NCI-H524 treated with DMSO at 0.1 percent for 48 hours (cell line): ENCODE measurements around the gene ZNF766.
"Not testable (repeated sequence)": the region's sequence is repeated elsewhere in the genome, so short reads cannot be mapped to it uniquely, and the experiment has no call there.

Experiments used
- DNase-seq: peaks from one replicate; lab custom pipeline; 2025; lab: John Stamatoyannopoulos, UW

ZNF766 gene

DNA sequence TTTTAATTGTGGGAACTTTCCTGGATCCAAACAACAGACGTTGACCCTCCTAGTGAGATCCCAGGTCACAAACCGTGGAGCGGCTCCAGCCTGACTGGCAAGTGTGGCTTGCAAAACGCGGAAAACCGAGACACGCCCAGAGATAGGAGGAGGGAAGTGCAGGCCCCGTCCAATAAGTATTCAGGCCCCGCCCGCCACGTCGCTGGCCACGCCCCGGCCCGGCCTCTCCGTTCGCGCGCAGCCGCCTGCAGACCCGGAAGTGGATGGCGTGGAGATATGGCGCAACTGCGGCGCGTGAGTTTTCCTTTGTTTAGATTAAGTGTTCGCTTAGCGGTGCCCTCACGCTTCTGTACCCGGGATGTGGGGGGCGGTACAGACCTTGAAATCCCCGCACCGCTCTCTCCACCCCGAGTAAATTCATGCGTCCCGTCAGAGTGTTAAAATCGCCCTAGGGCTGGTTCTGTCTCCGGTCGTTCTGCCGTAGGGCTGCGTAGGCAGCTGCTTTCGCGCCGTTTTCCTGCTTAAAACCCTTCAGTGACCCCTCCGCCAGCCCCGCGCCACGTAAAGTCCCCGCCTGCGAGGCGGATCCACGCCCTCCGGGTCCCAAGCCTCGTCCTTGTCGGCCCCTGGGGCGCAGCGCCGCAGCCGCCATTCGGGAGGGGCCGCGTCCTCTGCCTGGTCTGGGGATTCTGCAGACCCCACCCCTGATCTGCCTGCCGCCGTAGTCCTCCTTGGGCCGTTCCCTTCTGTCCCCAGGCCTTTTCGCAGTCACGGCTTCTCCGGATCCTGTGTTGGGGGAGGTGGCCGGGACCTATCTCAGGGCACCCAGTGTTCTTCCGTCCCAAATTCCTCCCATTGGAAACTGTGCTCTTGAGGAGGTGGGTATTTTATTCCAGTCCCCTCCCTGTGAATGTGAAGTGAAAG is at the start of gene ZNF766:
TSS of gene ZNF766 (plus strand) at position 250 of the 924 bp plus-strand sequence. CDS start at position 277, 27 bp downstream.
- DNase-seq, result peak; percentile 77

DNA sequence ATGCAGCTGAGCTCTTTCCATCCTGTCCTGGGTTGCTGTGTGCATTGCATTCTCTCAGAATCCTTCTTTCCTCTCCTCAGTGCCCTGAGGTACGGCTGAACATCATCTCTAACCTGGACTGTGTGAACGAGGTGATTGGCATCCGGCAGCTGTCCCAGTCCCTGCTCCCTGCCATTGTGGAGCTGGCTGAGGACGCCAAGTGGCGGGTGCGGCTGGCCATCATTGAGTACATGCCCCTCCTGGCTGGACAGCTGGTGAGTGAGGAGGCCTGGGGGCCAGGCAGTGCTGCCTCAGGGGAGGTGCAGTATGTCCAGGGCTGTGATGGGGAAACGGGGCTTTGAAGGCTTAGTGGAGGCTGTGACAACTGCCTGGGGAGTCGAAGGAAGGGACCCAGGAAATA is 49.8 kb upstream of the ZNF766 start:
- no peak for DNase-seq

DNA sequence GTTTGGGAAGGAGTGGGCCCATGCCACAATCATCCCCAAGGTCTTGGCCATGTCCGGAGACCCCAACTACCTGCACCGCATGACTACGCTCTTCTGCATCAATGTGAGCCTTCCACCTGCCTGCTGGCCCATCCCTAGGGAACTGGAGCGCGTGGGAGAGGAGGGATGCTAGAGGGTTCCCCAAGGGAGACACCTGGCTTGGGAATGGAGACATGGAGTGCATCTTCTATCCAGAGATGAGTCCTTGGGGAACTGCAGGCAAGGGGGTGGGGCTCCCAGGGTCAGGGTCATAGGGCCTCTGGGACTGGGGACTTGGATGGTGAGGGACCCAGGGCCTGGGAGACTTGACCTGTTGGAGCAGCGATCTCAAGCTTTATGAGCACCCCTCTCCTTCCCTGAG is 48.4 kb upstream of the ZNF766 start:
- no peak for DNase-seq

DNA sequence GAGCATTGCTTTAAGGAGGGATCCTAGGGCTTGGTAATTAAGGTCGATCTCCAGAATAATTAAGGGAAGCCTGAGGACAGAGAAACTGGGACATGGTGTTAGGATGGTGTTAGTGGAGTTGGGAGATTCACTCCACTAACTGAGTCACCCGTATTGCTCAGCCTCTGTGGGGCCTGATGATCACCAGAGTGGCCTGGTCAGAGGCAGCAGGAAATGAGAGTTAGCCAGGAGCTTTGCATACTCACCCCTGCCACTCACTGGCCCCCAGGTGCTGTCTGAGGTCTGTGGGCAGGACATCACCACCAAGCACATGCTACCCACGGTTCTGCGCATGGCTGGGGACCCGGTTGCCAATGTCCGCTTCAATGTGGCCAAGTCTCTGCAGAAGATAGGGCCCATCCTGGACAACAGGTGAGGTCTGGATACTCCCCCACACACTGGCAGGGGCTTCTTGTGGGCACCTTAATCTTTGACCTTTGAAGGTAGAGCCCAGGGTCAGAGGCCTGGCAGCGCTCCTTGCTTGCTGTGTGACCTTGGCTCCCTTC is 47.5 kb upstream of the ZNF766 start:
- no peak for DNase-seq

DNA sequence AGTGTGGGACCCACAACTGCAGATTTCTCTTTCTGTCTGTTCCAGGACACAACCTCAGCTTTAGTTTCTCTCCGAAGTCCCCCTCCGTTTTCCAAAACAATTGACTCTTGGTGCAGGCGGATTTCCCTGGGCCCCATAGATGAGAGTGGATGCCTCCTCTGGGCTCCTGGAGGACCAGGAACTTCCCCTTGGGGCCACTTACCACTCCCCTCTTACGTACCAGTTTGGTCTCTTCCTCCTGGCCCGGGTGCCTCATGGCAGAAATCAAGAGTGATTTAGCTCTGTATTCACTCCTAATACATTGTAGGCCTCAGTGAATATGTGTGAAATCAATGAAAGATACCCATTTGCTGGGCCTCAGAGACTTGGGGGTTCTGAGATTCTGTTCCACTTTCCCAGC is 45.2 kb upstream of the ZNF766 start:
- no peak for DNase-seq

DNA sequence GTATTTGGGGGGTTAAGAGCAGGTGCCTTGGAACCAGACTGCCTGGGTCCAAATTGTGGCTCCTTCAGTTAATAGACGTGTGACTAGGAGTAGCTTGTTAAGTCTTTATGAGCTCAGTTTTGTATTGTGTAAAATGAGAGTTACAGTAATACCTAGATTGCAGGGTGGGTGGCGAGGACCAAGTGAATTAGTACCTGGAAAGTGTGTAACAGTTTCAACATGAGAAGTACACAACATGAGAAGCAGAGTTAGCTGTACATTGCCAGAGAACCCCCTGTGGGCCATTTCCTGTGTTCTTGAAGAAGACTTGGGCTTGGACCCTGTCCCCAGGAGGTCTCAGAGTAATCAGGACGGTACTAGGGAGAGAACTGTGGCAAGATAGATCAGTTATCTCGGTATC is 42.7 kb upstream of the ZNF766 start:
- DNase-seq, result no peak

DNA sequence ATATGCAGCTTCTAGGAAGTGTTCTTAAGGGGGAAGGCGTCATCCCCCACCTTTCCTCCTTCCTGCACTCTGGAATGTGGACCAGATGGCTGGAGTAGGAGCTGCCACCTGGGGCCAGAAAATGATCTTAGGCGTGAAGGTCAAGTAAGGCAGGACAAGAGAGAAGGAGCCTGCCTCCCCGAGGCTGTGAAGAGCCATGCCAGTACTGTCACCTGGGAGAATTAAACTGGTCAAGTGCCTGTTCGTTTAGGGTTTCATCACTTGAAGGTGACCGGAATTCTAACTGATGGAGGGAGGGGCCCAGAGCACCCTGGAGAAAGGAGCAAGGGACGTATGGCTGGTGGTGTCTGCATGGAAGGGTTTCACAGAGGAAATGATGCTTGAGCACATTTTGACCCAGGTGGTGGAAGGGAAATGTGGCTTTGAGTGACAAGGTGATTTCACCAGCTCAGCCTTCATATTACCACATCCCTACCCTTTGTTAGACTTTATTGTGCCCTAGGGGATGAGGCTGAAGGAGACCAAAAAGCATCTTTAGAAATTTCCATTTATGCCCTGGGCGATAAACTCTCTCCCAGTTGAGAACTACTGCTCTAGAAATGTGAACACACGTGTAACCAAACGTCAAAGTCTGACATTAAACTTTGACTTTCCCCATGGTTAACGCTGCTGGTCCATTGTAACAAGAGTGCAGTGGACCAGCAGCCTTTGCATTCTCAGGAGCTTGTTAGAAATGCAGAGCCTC is 42.0 kb upstream of the ZNF766 start:
- DNase-seq, result no peak

DNA sequence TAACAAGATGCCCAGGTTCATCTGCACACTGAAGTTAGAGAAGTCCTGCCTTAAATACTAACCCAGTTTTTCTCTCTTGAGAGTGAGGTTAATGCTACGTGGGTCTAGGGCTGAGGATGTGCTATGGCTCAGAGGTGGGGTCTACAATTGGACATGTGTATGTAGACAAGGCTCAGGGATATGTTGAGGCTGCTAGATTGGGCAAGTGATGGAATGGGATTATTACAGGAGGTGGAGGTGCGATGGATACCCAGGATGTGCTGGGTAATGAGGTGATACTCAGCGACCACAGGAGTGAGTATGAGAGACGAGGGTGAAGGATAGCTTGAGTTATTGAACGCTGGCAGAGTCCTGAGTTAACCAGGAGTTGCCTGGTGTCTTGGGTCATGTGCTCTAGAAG is 41.4 kb upstream of the ZNF766 start:
- DNase-seq, result no peak

DNA sequence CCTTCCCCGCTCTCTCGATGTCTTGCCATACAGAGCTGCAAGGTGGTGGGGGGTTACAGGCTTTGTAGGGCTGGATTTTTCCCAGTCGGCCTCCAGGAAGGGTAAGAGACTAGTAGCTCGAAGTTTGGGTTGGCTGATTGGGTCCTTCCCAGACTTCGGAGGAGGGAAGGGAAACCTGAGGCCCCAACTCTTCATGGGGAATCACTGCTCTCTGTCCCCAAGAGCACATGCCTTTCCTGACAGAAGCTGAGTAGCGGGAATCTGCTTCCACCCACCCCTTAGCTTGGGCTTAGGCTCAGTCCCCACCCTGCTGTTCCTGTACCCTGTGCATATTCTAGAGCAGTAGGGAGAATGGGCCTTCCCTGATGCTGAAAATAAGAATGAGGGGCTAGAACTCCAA is 39.9 kb upstream of the ZNF766 start:
- DNase-seq, result no peak

DNA sequence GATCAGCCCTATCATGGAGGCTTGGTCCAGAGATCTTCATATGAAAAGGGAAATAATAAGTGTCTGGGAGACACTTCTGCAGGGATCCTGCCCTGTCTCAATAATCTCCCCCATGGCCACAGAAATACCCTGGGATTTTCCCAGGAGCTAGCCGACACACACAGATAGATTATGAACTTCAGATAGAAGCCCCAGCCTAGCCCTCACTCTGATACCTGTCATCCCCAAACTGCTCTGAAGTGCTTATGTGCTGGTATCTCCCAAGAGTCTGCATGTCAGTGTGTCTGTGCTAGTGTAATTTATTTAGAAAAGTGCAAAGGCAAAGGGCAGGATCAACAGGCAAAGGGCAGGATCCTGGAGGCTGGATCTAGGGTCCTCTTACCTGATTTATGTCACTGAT is 38.7 kb upstream of the ZNF766 start:
- no peak for DNase-seq

DNA sequence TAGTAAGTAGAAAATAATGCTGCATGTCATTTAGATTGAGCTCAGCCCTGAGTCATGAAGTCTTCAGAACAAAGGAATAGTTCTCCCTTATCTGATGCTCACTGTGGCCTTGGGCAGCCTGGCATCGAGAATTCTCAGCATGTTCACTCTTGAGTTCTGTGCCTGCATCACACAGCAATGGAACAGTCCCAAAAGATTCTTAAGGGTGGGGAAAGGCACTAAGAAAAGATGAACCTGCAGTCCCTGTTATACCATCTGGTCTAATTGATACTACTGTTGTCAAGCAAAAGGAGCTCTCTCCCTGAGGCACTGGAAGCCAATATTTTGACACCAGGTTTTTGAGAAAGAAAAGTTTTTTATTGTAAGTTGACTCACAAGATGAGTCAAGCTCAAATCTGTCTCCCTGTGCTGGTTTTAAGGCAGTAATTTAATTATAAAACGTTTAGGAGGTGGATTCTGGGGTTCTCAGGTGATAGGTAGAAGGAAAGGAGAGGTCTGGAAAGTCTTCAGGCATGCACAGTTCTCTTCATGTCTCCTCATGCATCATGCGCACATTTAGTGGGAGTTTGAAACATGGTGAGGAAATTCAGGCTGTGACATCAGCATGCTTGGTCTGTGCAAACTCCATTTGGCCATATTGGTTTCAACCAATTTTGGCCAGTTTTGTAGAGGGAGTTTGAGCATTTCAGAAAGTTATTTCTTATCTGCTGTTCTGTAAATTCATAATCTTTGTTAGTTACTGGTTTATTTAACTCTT is 38.1 kb upstream of the ZNF766 start:
- DNase-seq, result no peak

DNA sequence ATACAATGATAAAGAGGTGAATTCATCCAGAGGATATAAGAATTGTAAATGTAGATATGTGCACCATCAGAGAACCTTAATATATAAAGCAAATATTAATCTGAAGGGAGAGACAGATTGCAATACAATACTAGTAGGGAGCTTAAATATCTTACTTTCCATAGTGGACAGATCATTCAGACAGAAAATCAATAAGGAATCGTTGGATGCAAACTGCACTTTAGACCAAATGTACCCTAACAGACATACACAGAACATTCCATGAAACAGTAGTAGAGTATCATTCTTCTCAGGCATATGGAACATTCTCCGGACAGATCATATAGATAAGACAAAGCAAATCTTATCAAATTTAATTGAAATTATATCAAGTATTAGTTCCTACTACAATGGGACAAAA is 35.0 kb upstream of the ZNF766 start:
- DNase-seq, result no peak

DNA sequence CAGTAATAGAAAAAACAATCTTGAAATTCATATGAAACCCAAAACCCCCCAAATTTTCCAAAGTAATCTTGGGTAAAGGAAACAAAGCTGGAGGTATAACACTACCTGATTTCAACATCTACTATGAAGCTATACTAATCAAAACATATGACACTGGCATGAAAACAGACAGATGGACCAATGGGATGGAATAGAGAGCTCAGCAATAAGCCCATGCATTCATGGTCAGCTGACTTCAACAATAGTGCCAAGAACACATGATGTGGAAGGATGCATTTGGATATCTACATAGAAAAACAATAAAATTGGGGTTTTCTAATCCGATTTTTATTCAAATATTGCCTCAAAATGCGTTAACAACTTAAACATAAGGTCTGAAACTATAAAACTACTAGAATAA is 32.2 kb upstream of the ZNF766 start:
- no peak for DNase-seq

DNA sequence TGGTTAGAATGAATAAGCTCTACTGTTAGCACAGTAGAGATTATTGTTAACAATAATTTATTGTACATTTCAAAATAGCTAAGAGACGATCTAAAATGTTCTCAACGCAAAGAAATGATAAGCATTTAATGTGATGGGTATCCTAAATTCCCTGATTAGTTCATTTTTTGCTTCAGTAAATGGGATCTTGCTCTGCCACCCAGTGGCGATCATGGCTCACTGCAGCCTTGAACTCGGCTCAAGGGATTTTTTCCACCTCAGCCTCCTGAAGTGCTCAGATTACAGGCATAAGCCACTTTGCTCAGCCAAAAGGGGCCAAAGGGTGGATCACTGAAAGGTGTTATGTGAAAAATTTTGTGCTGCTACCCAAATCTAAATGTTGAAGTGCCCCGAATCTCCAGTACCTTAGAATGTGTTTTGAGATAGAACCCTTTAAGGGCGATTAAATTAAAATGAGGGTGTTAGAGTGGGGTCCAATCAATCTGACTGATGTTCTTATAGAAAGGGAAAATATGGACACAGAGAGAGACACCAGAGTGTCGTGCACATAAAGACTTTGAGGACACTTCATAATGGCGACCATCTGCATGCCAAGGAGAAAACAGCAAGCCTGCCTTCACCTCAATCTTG is 31.5 kb upstream of the ZNF766 start:
- no peak for DNase-seq

DNA sequence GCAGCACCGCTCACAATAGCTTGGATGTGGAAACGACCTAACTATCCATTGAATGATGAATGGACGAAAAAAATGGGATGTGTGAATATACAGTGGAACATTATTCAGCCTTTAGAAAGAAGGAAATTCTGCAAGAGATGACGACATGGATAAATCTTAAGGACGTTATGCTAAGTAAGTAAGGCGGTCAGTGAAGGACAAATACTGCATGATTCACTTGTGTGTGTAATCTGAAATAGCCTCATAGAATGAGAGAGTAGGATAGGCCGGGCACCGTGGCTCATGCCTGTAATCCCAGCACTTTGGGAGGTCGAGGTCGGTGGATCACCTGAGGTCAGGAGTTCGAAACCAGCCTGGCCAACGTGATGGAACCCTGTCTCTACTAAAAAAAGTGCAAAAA is 25.4 kb upstream of the ZNF766 start:
- no peak for DNase-seq

DNA sequence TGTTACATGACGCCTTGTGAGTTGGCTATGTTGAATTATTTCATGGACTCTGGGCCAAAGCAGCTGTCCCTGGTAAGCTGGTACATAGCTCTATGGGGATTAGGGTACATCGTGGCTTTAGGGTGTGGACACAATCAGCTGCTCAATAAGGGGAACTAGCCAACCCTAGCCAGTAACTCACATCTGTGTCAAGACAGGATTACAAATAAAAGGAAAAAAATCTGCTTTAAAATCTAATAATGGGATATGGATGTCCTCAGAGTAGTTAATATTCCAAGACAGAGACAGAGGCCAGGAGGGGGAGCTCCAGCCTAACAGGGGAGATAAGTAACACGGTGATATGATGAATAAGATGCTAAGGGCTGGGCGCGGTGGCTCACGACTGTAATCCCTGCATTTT is 21.1 kb upstream of the ZNF766 start:
- peak; percentile 6 for DNase-seq

DNA sequence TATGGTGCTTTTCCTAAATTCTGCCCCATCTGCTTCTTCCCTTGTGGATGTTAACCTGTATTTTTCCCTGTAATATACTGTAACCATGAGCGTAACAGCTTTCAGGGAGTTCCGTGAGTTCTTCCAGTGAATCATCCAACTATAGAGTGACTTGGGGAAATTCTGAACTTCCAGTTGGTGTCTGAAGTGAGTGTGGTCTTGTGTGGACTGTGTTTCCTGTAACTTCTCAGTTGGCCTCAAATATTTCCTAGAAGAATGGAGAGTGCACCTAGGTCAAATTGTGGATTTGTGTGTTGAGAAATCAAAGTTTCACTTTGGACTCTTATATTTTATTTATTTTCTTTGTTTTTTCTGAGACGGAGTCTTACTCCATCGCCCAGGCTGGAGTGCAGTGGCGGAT is 11.0 kb upstream of the ZNF766 start:
- no peak for DNase-seq

DNA sequence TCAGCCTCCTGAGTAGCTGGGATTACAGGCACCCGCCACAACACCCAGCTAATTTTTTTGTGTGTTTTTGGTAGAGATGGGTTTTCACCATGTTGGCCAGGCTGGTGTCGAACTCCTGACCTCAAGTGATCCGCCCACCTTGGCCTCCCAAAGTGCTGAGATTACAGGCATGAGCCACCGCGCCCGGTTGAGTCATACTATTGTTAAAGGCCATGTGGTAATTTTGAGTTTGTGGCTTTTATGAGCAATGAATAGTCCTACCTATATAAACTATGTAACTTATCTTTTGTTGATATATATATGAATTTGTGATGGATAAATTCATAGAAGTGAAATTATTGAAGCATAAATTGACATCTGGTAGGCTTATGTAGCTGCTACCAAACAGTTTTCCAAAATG is 3.8 kb upstream of the ZNF766 start:
- DNase-seq, result not testable (repeated sequence)

DNA sequence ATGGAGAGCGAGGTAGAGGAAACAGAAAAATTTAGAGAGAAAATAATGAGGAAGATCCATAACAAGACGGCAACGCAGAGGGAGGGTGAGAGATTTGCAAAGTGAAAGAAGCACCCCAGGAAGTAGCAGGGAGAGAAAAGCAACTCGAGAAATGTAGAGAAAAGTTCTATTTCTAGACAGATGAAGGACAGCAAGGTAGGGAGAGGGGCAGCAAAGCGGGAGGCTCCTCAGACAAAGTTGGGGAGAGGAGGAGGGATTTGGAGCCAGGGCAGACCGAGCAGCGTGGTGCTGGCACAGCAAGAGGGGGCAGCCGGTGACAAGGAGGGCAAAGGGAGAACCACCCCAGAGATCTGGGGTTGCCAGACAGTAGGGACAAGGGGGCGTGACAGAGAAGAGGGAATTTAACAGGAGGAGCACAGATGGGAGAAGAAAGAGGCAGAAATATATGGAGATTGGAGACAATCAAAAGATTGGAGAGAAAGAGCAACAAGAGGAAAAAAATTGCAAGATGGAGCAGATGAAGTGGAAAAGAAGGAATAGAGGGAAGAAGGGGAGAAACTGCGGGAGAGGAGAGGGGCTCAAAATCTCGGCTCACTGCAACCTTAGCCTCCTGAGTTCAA is 989 bp downstream of the ZNF766 start:
- DNase-seq, result no peak

DNA sequence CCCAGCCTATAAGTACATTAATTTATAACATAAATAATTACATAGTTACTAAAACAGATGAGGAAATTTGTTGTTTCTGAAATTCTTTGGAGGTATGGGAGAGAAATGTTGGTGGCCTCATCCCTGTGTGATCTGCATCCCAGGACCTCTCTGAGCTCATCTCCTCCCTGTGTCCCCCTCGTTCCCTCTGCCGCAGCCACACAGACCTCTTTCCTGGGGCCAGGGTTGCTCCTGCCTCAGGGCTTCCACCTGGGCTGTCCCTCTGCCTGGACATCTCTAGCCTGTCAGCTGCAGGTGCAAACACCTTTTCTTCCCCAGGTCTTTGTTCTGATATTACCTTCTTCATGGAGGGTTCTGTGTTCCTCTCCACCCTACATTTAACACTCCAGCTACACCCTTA is 3.9 kb downstream of the ZNF766 start:
- no peak for DNase-seq

DNA sequence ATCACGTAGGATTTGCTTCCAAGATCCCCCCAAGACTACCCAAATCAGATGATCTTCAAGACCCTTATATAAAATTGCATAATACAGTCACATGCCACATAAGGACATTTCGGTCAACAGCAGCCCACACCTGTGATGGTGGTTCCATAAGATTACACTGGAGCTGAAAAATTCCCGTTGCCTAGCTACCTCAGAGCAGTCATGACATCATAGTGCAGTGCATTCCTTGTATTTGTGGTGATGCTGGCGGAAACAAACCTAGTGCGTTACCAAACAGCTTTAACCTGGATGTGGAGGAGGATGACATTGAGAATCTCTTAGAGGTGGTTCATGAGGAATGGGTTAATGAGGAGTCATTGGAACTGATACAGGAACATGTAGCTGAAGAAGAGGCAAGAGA is 4.8 kb downstream of the ZNF766 start:
- DNase-seq, result no peak
